NT2/D1 (cell line): ENCODE data around the gene IRF2.

Experiments used
- SUZ12 ChIP-seq: IDR thresholded peaks from 2 replicates; pipeline ENCODE4 v1.6.1; 2011; ENCODE audit not compliant: insufficient read length, insufficient read depth; ENCODE audit errors: extremely low read depth
- YY1 ChIP-seq: IDR thresholded peaks from 2 replicates; pipeline ENCODE4 v1.6.1; 2011; ENCODE audit not compliant: insufficient read length, insufficient read depth
- ZNF274 ChIP-seq: IDR thresholded peaks from 2 replicates; pipeline ENCODE4 v1.6.1; 2011; ENCODE audit warnings: mild to moderate bottlenecking, low read depth, low read length

GRCh38 chr4:184419976-184420375 is 54.4 kb downstream of the IRF2 start:
- TF ChIP-seq SUZ12 (no peak), ZNF274 (no peak), YY1 (no peak)
